Tibial nerve (tissue), 4 donors: ENCODE measurements around the gene STARD13.

Source experiments
- CTCF ChIP-seq, 5 experiments: fragments of 200-600 bp in 3 of 5; fragments of 450-650 bp in 2 of 5; sonication (generic) in 3 of 5; IDR thresholded peaks; one replicate each; pipeline ENCODE4 v1.5.1; 2016 to 2019; ENCODE audit warnings: antibody characterized with exemption in 5 of 5, mild to moderate bottlenecking in 3 of 5, moderate library complexity in 2 of 5
- EP300 ChIP-seq, 2 donors: sonication (generic); formaldehyde crosslinking; IDR thresholded peaks; one replicate each; pipeline ENCODE4 v1.6.1; 2017; ENCODE audit warnings: antibody characterized with exemption in 2 of 2, mild to moderate bottlenecking in 1 of 2
- POLR2A ChIP-seq, 2 donors: fragments of 450-650 bp; IDR thresholded peaks; one replicate each; pipeline ENCODE4 v1.6.1; 2017; ENCODE audit warnings: antibody characterized with exemption in 2 of 2, mild to moderate bottlenecking in 2 of 2, moderate library complexity in 2 of 2

- TF ChIP-seq POLR2A (IDR thresholded peaks at IDR 0.05) (no peak), CTCF (IDR thresholded peaks at IDR 0.05) (no peak), EP300 (IDR thresholded peaks at IDR 0.05) (peak; percentile 45 to 60)
Observed at GRCh38 chr13:33172400-33172799, 113.2 kb downstream of the STARD13 start.
